Measurements from ENCODE around the gene RFX2.

RFX2 gene

DNA sequence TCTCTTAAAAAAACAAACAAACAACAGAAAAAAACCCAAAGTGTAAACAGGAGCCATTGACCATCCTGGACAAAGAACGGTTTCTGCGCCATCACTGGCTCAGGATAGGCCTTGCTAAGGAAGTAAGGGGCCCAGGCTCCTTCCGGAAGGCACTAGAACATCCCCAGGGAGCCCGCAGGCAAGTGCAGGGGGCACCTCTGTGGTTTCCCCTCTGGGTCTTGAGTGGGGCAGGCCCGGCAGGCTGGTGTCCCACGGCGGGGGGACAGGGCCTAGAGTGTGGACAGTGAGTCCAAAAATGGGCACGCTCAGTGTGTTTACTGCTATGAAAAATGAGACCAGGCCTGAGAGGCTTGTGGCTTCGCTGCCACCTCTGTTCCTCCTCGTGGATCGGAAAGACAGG is 117.5 kb downstream of the RFX2 start:
- TF ChIP-seq, protein P1, sequence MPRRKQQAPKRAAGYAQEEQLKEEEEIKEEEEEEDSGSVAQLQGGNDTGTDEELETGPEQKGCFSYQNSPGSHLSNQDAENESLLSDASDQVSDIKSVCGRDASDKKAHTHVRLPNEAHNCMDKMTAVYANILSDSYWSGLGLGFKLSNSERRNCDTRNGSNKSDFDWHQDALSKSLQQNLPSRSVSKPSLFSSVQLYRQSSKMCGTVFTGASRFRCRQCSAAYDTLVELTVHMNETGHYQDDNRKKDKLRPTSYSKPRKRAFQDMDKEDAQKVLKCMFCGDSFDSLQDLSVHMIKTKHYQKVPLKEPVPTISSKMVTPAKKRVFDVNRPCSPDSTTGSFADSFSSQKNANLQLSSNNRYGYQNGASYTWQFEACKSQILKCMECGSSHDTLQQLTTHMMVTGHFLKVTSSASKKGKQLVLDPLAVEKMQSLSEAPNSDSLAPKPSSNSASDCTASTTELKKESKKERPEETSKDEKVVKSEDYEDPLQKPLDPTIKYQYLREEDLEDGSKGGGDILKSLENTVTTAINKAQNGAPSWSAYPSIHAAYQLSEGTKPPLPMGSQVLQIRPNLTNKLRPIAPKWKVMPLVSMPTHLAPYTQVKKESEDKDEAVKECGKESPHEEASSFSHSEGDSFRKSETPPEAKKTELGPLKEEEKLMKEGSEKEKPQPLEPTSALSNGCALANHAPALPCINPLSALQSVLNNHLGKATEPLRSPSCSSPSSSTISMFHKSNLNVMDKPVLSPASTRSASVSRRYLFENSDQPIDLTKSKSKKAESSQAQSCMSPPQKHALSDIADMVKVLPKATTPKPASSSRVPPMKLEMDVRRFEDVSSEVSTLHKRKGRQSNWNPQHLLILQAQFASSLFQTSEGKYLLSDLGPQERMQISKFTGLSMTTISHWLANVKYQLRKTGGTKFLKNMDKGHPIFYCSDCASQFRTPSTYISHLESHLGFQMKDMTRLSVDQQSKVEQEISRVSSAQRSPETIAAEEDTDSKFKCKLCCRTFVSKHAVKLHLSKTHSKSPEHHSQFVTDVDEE (CRISPR knock-in tag; IDR thresholded peaks at IDR 0.05): no peak
- TF ChIP-seq TOX (CRISPR knock-in tag; IDR thresholded peaks at IDR 0.05; ENCODE audit: borderline replicate concordance) (no peak), ZNF565 (CRISPR knock-in tag; conservative IDR thresholded peaks at IDR 0.05; ENCODE audit: low read depth) (no peak), PPARA (CRISPR knock-in tag; IDR thresholded peaks at IDR 0.05; ENCODE audit: borderline replicate concordance) (no peak), SNAI2 (CRISPR knock-in tag; IDR thresholded peaks at IDR 0.05) (no peak), OSR1 (CRISPR knock-in tag; IDR thresholded peaks at IDR 0.05) (no peak), ZFP30 (CRISPR knock-in tag; IDR thresholded peaks at IDR 0.05) (no peak), ISL1 (CRISPR knock-in tag; IDR thresholded peaks at IDR 0.05) (no peak), BACH2 (CRISPR knock-in tag; IDR thresholded peaks at IDR 0.05; ENCODE audit: borderline replicate concordance) (no peak), RARB (CRISPR knock-in tag; IDR thresholded peaks at IDR 0.05) (no peak), ZC3H10 (CRISPR knock-in tag; IDR thresholded peaks at IDR 0.05) (no peak), GLIS3 (CRISPR knock-in tag; IDR thresholded peaks at IDR 0.05) (no peak)
- TF ChIP-seq, protein P2, sequence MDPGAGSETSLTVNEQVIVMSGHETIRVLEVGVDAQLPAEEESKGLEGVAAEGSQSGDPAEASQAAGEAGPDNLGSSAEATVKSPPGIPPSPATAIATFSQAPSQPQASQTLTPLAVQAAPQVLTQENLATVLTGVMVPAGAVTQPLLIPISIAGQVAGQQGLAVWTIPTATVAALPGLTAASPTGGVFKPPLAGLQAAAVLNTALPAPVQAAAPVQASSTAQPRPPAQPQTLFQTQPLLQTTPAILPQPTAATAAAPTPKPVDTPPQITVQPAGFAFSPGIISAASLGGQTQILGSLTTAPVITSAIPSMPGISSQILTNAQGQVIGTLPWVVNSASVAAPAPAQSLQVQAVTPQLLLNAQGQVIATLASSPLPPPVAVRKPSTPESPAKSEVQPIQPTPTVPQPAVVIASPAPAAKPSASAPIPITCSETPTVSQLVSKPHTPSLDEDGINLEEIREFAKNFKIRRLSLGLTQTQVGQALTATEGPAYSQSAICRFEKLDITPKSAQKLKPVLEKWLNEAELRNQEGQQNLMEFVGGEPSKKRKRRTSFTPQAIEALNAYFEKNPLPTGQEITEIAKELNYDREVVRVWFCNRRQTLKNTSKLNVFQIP (CRISPR knock-in tag; IDR thresholded peaks at IDR 0.05; ENCODE audit: borderline replicate concordance, low read depth): no peak
- TF ChIP-seq, protein P3, sequence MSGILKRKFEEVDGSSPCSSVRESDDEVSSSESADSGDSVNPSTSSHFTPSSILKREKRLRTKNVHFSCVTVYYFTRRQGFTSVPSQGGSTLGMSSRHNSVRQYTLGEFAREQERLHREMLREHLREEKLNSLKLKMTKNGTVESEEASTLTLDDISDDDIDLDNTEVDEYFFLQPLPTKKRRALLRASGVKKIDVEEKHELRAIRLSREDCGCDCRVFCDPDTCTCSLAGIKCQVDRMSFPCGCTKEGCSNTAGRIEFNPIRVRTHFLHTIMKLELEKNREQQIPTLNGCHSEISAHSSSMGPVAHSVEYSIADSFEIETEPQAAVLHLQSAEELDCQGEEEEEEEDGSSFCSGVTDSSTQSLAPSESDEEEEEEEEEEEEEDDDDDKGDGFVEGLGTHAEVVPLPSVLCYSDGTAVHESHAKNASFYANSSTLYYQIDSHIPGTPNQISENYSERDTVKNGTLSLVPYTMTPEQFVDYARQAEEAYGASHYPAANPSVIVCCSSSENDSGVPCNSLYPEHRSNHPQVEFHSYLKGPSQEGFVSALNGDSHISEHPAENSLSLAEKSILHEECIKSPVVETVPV (CRISPR knock-in tag; IDR thresholded peaks at IDR 0.05): no peak
- ATAC-seq: no peak

DNA sequence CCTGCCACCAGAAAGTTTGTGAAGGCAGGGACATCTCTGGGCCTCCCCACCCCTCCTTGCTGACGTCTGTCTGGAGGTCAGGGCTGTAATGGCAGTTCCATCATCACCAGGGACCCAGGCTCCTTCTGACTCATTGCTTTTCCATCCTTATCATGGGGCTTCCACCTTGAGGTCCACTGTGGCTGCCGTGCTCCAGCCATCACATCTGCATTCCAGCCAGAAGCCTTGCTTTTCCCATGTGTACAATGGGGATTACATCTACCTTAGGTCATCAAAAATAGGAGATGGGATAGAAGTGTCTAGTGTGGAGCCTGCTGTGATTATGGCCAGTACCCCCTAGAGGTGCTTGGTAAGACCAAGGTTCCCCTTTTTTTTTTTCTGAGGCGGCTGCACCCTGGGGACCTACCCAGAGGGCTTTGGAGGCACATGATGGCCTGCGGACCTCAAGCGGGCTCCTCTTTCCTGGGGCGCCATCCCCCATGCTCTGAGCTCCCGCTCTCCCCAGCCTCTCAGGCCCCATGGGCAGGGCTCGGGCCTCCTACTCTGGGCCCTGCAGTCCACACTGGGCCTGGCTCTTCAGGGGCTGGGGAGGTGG is 119.0 kb downstream of the RFX2 start:
- TF ChIP-seq ARNTL (CRISPR knock-in tag; IDR thresholded peaks at IDR 0.05; ENCODE audit: borderline replicate concordance, low read depth) (no peak), TOX (CRISPR knock-in tag; IDR thresholded peaks at IDR 0.05; ENCODE audit: borderline replicate concordance) (no peak), ZFP3 (CRISPR knock-in tag; IDR thresholded peaks at IDR 0.05) (no peak), ZC3H10 (CRISPR knock-in tag; IDR thresholded peaks at IDR 0.05) (no peak), RARB (CRISPR knock-in tag; IDR thresholded peaks at IDR 0.05) (no peak), ZNF8 (CRISPR knock-in tag; IDR thresholded peaks at IDR 0.05) (no peak), ZNF70 (CRISPR knock-in tag; IDR thresholded peaks at IDR 0.05) (no peak), TCF4 (CRISPR knock-in tag; IDR thresholded peaks at IDR 0.05; ENCODE audit: borderline replicate concordance) (no peak), PPARA (CRISPR knock-in tag; IDR thresholded peaks at IDR 0.05; ENCODE audit: borderline replicate concordance) (no peak), BACH2 (CRISPR knock-in tag; IDR thresholded peaks at IDR 0.05; ENCODE audit: borderline replicate concordance) (no peak), GLIS3 (CRISPR knock-in tag; IDR thresholded peaks at IDR 0.05) (no peak), OSR1 (CRISPR knock-in tag; IDR thresholded peaks at IDR 0.05) (no peak)
- TF ChIP-seq, protein P4, sequence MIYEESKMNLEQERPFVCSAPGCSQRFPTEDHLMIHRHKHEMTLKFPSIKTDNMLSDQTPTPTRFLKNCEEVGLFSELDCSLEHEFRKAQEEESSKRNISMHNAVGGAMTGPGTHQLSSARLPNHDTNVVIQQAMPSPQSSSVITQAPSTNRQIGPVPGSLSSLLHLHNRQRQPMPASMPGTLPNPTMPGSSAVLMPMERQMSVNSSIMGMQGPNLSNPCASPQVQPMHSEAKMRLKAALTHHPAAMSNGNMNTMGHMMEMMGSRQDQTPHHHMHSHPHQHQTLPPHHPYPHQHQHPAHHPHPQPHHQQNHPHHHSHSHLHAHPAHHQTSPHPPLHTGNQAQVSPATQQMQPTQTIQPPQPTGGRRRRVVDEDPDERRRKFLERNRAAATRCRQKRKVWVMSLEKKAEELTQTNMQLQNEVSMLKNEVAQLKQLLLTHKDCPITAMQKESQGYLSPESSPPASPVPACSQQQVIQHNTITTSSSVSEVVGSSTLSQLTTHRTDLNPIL (CRISPR knock-in tag; IDR thresholded peaks at IDR 0.05; ENCODE audit: low read depth): no peak
- no peak for ATAC-seq

DNA sequence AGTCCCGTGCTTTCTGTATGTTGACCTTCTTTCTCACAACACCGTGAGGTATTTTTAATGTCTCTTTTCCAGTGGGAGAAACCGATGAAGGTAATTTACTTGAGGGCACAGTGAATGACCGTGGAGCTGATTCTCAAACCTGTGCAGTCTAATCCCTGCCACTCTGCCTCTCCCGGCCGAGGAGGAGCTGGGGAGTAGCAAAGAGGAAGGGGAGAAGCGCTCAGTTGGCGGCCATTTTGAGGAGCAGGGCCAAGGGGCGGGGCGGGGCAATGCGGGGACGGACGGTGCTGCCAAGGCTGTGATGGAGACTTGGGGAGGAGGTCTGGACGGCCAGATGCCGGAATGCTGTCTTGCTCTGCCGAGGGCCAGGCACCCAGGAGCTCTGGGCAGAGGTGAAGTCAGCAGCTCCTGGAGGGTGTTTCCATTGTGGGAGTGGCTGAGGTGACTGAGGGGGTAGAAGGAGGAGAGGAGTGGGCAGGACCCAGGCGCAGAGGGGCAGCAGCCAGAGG is 120.0 kb downstream of the RFX2 start:
- no peak for ATAC-seq
- TF ChIP-seq ZFP30 (CRISPR knock-in tag; IDR thresholded peaks at IDR 0.05) (no peak), BACH2 (CRISPR knock-in tag; IDR thresholded peaks at IDR 0.05; ENCODE audit: borderline replicate concordance) (no peak), OSR1 (CRISPR knock-in tag; IDR thresholded peaks at IDR 0.05) (no peak)
- TF ChIP-seq, protein P5, sequence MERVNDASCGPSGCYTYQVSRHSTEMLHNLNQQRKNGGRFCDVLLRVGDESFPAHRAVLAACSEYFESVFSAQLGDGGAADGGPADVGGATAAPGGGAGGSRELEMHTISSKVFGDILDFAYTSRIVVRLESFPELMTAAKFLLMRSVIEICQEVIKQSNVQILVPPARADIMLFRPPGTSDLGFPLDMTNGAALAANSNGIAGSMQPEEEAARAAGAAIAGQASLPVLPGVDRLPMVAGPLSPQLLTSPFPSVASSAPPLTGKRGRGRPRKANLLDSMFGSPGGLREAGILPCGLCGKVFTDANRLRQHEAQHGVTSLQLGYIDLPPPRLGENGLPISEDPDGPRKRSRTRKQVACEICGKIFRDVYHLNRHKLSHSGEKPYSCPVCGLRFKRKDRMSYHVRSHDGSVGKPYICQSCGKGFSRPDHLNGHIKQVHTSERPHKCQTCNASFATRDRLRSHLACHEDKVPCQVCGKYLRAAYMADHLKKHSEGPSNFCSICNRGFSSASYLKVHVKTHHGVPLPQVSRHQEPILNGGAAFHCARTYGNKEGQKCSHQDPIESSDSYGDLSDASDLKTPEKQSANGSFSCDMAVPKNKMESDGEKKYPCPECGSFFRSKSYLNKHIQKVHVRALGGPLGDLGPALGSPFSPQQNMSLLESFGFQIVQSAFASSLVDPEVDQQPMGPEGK (CRISPR knock-in tag; IDR thresholded peaks at IDR 0.05; ENCODE audit: borderline replicate concordance): no peak
- TF ChIP-seq, protein P4 (CRISPR knock-in tag; IDR thresholded peaks at IDR 0.05; ENCODE audit: low read depth): no peak
